Common myeloid progenitor, CD34-positive (primary cell): ENCODE data around the gene KRCC1.

Experiments used
- CTCF ChIA-PET: fragments of 350-600 bp; sonication (Branson Sonifier 250); formaldehyde crosslinking; loops from one replicate; lab custom pipeline; 2021; ENCODE audit warnings: antibody characterized with exemption; lab: Charles Lee
- POLR2A ChIA-PET: fragments of 350-600 bp; sonication (Branson Sonifier 250); formaldehyde crosslinking; loops from one replicate; lab custom pipeline; 2021; ENCODE audit warnings: antibody characterized with exemption; lab: Charles Lee
- DNase-seq, 3 donors: peaks; one replicate each; pipeline versions ENCODE4 v3.0.0 to v3.0.0-alpha.2; 2013
- H3K27ac ChIP-seq, 2 experiments: 1 replicate in 1 of 2; 2 replicates in 1 of 2; pipeline ENCODE4 v1.7.0; 2013; ENCODE audit warnings: inconsistent platforms in 2 of 2, low read length in 2 of 2, mild to moderate bottlenecking in 2 of 2, low read depth in 1 of 2, moderate library complexity in 1 of 2; ENCODE audit not compliant: severe bottlenecking in 2 of 2, insufficient read depth in 1 of 2, poor library complexity in 1 of 2
- H3K27me3 ChIP-seq, 5 experiments: replicated peaks in 2 of 5; 1 replicate in 3 of 5; 2 replicates in 2 of 5; pipeline versions ENCODE4 v1.6.1 to v1.7.0; 2013; ENCODE audit warnings: low read length in 4 of 5, mild to moderate bottlenecking in 2 of 5, moderate library complexity in 2 of 5, inconsistent platforms in 1 of 5; ENCODE audit not compliant: insufficient read depth in 5 of 5, control insufficient read depth in 4 of 5
- H3K36me3 ChIP-seq, 4 experiments: 1 replicate in 2 of 4; 2 replicates in 2 of 4; pipeline versions ENCODE4 v1.6.1 to v1.7.0; 2013; ENCODE audit warnings: low read length in 3 of 4, control low read depth in 1 of 4, mild to moderate bottlenecking in 1 of 4; ENCODE audit not compliant: control insufficient read depth in 4 of 4, insufficient read depth in 4 of 4
- H3K4me1 ChIP-seq, 4 experiments: 1 replicate in 3 of 4; 2 replicates in 1 of 4; pipeline versions ENCODE4 v1.6.1 to v1.7.1; 2013; ENCODE audit warnings: low read length in 3 of 4, mild to moderate bottlenecking in 3 of 4, control low read depth in 1 of 4, inconsistent platforms in 1 of 4, moderate library complexity in 1 of 4; ENCODE audit not compliant: control insufficient read depth in 4 of 4, insufficient read depth in 4 of 4; ENCODE audit errors: control extremely low read depth in 1 of 4
- H3K4me3 ChIP-seq, 7 experiments: 1 replicate in 4 of 7; 2 replicates in 3 of 7; pipeline versions ENCODE4 v1.5.1 to v1.7.0; 2013; ENCODE audit warnings: mild to moderate bottlenecking in 7 of 7, low read length in 6 of 7, moderate library complexity in 6 of 7, inconsistent platforms in 2 of 7, low read depth in 2 of 7, control low read depth in 1 of 7; ENCODE audit not compliant: insufficient read depth in 4 of 7, control insufficient read depth in 1 of 7; ENCODE audit errors: extremely low read depth in 1 of 7
- H3K9me3 ChIP-seq, 5 experiments: 1 replicate in 4 of 5; 2 replicates in 1 of 5; pipeline versions ENCODE4 v1.6.1 to v1.7.1; 2013; ENCODE audit warnings: low read length in 4 of 5, mild to moderate bottlenecking in 2 of 5, inconsistent platforms in 1 of 5, low read depth in 1 of 5, moderate library complexity in 1 of 5; ENCODE audit not compliant: control insufficient read depth in 4 of 5, insufficient read depth in 2 of 5; ENCODE audit errors: control extremely low read depth in 1 of 5
- WGBS: methylation state at CpG from one replicate; pipeline ENCODE4 v1.1.5; 2013; ENCODE audit not compliant: insufficient coverage; 5-methylcytosine and 5-hydroxymethylcytosine counted together

Gene KRCC1

DNA sequence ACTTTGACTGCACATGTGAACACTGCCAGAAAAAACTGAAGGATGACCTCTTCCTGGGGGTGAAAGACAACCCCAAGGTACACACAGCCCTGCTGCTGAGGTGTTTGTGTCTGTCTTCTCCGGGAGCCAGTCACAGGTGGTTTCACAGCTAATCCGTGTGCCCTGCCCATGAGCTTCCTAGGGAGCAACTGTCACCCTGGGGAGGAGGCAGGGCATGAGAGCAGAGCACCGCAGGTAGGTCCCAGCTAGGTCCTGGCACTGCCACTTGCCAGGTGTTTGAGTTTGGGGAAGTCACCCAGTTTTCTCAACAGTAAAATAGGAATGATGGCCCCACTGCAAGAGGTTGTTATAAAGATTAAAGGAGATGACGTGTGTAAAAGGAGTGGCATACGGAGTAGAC, 41.1 kb upstream of the KRCC1 start:
- Histone ChIP-seq H3K27ac (no peak overlapping the region), H3K27me3 (no peaks in the 10 kb centered on the region), H3K4me3 (no peak overlapping the region), H3K9me3 (no peaks in the 10 kb centered on the region), H3K36me3 (no peaks in the 10 kb centered on the region), H3K4me1 (peaks cover 0 to 15% (median 4%) of the 10 kb centered on the region in 4 experiments)
- WGBS, result 94% methylated on average over 3 of the region's 5 CpGs
- ChIA-PET CTCF (interaction anchor here (0.6 kb wide), 1 partner anchor 23 kb away, joined by 3 read pairs; no protein-coding TSS in a partner anchor), POLR2A (interaction anchor here (0.6 kb wide), 1 partner anchor 1201 kb away, joined by 4 read pairs; no protein-coding TSS in a partner anchor)
- no peak for DNase-seq

DNA sequence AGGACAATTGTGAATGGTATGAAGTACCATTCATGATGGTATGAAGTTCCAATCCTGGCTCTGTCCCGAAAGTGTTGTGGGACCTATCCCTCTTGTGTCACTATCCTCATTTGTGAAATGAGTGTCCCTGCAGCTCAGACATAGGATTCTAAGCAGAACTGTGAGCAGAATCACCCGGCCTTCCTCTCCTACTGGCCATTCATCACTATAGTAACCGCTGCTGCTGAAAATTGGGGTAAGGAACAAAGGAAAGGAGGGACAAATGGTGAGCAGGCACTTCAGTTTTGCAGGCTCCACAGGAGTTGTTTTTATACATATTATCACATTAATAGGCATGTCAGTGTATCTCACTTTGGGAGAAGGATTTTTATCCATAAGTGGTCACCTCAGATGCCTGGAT, 39.4 kb upstream of the KRCC1 start:
- H3K36me3 ChIP-seq, result no peaks in the 10 kb centered on the region
- 100% methylated on average over 1 of the region's 3 CpGs for WGBS
- ChIA-PET CTCF (interaction anchor here (1.1 kb wide), 1 partner anchor 9 kb away, joined by 3 read pairs; no protein-coding TSS in a partner anchor), POLR2A (no interaction called here)
- H3K4me3 ChIP-seq, result no peak overlapping the region
- no peaks in the 10 kb centered on the region for H3K9me3 ChIP-seq
- H3K4me1 ChIP-seq, result peaks cover 2 to 25% (median 11%) of the 10 kb centered on the region in 4 experiments
- no peak for DNase-seq
- H3K27me3 ChIP-seq, result no peaks in the 10 kb centered on the region
- no peak overlapping the region for H3K27ac ChIP-seq

DNA sequence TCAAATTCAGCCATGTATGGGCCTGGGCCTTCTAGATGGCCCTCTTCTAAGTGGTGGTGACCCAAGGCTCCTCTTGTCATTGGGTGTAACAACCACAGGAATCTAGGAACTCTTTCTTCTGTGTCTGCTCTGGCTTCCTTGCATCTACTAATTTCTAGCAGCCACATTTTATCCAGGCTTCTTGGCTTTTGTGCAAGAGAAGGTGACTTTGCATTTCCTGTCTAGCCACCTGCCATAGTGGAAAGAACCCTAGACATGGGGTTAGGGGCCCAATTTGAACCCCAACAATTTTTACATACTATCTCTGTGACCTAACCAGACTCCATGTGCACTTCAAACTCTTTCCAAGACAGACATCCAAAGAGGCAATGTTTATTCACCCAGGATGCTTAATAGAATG, 37.2 kb upstream of the KRCC1 start:
- ChIA-PET CTCF (interaction anchor here (1.2 to 1.8 kb wide), 2 partner anchors 8 to 10 kb away, joined by 3 to 4 read pairs; no protein-coding TSS in a partner anchor), POLR2A (no interaction called here)
- DNase-seq, result peak in 2 of 3 donors; percentile 11 to 12
- H3K27me3 ChIP-seq, result no peaks in the 10 kb centered on the region
- H3K9me3 ChIP-seq, result no peaks in the 10 kb centered on the region
- H3K4me1 ChIP-seq, result peaks cover 2 to 27% (median 13%) of the 10 kb centered on the region in 4 experiments
- H3K36me3 ChIP-seq, result no peaks in the 10 kb centered on the region
- H3K4me3 ChIP-seq, result no peak overlapping the region
- H3K27ac ChIP-seq, result no peak overlapping the region

DNA sequence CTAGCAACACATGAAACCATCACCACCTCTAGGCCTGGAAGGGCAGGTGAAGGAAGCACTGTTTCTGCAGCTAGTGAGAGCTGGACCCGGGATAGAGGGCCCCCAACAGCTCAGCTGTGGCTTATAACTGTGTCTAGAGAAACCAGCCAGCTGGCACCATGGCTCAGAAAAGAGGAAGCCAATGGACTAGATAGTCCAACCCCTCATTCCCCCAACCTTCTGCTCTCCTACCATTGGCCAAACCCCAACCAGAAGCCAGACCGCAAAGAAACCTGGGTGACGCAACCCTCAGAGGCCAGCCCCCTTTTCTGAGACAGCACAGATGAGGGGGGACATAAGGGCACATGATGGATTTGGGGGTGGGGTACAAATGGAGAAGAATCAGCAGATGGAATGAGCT, 36.4 kb upstream of the KRCC1 start:
- CTCF ChIA-PET, result interaction anchor here (1.2 to 1.8 kb wide), 2 partner anchors 9 to 11 kb away, joined by 3 to 4 read pairs; no protein-coding TSS in a partner anchor
- H3K27ac ChIP-seq, result no peak overlapping the region
- H3K9me3 ChIP-seq, result no peaks in the 10 kb centered on the region
- POLR2A ChIA-PET, result no interaction called here
- no peak overlapping the region for H3K4me3 ChIP-seq
- peak in 2 of 3 donors; percentile 50 to 51 for DNase-seq
- peaks cover 2 to 27% (median 13%) of the 10 kb centered on the region in 4 experiments for H3K4me1 ChIP-seq
- WGBS, result 66% methylated on average over 3 of the region's 3 CpGs
- H3K27me3 ChIP-seq, result no peaks in the 10 kb centered on the region
- no peaks in the 10 kb centered on the region for H3K36me3 ChIP-seq

DNA sequence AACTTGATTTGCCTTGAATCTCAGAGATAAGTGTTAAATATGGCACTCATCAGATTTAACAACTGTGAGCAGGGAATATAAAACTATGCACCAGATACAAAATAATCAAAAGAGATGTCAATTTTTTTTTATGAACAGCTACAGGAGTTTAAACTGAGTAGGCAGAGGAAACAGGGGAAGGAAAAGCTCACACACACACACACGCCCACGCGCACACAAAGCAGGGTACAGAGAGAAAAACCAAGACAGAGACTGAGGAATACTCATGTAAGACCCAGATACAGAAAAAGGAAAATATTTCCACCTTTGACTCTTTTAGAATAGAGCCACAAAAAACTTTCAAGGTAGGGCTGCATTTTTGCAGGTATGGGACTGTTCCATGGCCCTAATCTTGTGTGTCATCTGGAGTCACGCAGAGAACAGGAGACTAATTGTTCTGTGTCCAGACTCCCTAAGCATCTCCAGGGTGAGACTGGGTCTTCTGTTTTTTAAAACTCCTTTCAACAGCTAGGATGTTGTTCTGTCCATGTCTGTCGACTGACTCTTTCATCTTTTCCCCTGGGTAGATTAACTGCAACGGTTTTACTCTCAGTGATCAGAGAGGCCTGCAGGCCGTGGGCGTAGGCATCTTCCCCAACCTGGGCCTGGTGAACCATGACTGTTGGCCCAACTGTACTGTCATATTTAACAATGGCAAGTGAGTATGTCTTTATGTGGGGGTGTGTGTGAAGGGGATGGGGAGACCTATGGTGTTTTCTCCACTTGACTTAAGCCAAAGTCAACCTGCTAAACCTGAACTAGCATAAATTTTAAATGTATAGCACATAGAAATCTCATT, 35.1 kb upstream of the KRCC1 start:
- POLR2A ChIA-PET, result no interaction called here
- H3K9me3 ChIP-seq, result no peaks in the 10 kb centered on the region
- CTCF ChIA-PET, result interaction anchor here (1.8 kb wide), 1 partner anchor 10 kb away, joined by 4 read pairs; no protein-coding TSS in a partner anchor
- H3K36me3 ChIP-seq, result no peaks in the 10 kb centered on the region
- H3K4me1 ChIP-seq, result peaks cover 2 to 27% (median 13%) of the 10 kb centered on the region in 4 experiments
- no peak overlapping the region for H3K27ac ChIP-seq
- WGBS, result 80% methylated on average over 5 of the region's 8 CpGs
- no peak overlapping the region for H3K4me3 ChIP-seq
- no peaks in the 10 kb centered on the region for H3K27me3 ChIP-seq
- DNase-seq, result peak in 2 of 3 donors; percentile 15

DNA sequence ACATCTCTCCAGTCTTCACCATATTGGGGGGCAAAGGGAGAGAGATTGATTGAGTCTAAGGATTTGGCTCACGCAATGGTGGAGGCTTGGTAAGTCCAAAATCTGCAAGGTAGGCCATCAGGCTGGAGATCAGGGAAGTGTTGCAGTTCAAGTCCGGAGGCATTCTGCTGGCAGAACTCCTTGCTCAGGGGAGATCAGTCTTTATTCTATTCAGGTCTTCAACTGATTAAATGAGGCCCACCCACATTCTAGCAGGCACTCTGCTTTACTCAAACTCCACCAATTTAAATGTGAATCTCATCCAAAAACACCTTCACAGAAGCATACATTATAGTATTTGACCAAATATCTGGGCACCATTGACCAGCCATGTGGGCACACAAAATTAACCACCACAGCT, 33.4 kb upstream of the KRCC1 start:
- Histone ChIP-seq H3K27ac (no peak overlapping the region), H3K4me3 (no peak overlapping the region), H3K4me1 (peaks cover 2 to 27% (median 13%) of the 10 kb centered on the region in 4 experiments), H3K36me3 (no peaks in the 10 kb centered on the region), H3K27me3 (no peaks in the 10 kb centered on the region), H3K9me3 (no peaks in the 10 kb centered on the region)
- POLR2A ChIA-PET, result no interaction called here
- no peak for DNase-seq
- CTCF ChIA-PET, result no interaction called here
- WGBS, result 100% methylated on average over 2 of the region's 2 CpGs

DNA sequence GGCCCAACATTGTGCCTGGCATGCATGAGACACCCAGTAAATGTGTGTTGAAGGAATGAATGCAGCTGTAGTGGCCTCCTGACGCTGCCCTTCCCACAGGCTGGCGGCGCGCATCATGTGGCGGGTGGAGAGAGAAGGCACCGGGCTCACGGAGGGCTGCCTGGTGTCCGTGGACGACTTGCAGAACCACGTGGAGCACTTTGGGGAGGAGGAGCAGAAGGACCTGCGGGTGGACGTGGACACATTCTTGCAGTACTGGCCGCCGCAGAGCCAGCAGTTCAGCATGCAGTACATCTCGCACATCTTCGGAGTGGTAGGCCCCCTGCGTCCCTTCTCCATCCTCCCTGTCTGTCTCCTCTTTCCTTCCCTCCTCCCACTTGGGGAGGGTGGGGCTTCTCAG, 32.2 kb upstream of the KRCC1 start:
- no peak overlapping the region for H3K4me3 ChIP-seq
- peaks cover 2 to 22% (median 12%) of the 10 kb centered on the region in 4 experiments for H3K4me1 ChIP-seq
- WGBS, result 96% methylated on average over 14 of the region's 17 CpGs
- H3K27me3 ChIP-seq, result no peaks in the 10 kb centered on the region
- H3K27ac ChIP-seq, result no peak overlapping the region
- no peaks in the 10 kb centered on the region for H3K36me3 ChIP-seq
- POLR2A ChIA-PET, result no interaction called here
- CTCF ChIA-PET, result no interaction called here
- no peaks in the 10 kb centered on the region for H3K9me3 ChIP-seq
- no peak for DNase-seq
